H1 (cell line): ENCODE measurements around the gene NCL. TPM values are rescaled to one million over a fixed set of nuclear protein-coding genes. Genes with fewer than 3 reads are reported as not detected.

Experiments used
- polyA plus RNA-seq, 7 experiments: library from polyadenylated mRNA; depleted of rRNA in 3 of 7; stranded (reverse) in 5 of 7; unstranded in 2 of 7; fragments of >200 nt in 5 of 7; fragments of 200-250 nt in 2 of 7; gene quantifications; 1 replicate in 5 of 7; 2 replicates in 1 of 7; 4 replicates in 1 of 7; pipeline versions ENCODE4 v1.2.1 to v1.2.3, GENCODE V29; 2011 to 2013; ENCODE audit warnings: missing spikeins in 2 of 7, mixed read lengths in 2 of 7
- total RNA-seq: library from RNA; stranded (reverse); fragmentation: NEBNext Ultra II Directional; extraction: Animal tissue kit (Norgen Biotek cat#: 25700); gene quantifications from 2 replicates; pipeline ENCODE4 v1.2.1, GENCODE V29; 2021
- TF ChIP-seq, protein P1 (sequence below): IDR thresholded peaks from 2 replicates; pipeline ENCODE4 v1.6.1; 2011; ENCODE audit warnings: low read depth, mild to moderate bottlenecking, low read length; ENCODE audit not compliant: insufficient read depth

Gene NCL
- total and polyA plus RNA-seq, 2 of the 8 experiments (the other 6 are each of a cell fraction or from before 2014, with no cell fraction given): 61.2 to 1,478 TPM

DNA sequence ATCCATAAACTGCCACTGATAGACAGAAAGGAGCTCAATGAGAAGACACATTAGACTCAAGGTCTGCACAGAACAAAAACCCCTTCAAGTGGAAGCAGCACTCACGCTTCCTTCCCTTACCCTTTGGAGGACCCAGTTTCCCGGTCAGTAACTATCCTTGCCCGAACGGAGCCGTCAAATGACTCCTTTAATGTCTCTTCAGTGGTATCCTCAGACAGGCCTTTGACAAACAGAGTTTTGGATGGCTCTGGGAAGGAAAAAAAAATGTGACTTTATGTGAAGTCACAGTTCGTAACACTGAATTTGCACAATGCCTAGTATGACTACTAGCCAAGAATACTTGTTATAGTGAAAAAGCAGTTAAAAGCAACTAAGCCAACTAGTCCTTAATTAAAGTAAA is 8.4 kb downstream of the NCL start (continued):
- TF ChIP-seq, protein P1, sequence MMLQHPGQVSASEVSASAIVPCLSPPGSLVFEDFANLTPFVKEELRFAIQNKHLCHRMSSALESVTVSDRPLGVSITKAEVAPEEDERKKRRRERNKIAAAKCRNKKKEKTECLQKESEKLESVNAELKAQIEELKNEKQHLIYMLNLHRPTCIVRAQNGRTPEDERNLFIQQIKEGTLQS: no peak
- TF ChIP-seq, all 59 proteins: peak for 0
